ENCODE results near the gene GAL3ST3. TPM values are rescaled to one million over a fixed set of nuclear protein-coding genes. Genes with fewer than 3 reads are reported as not detected.

GAL3ST3 gene
- total and polyA plus RNA-seq, 2 of the 8 experiments (the other 6 are each of a cell fraction or from before 2014, with no cell fraction given) = 21.1 to 21.4 TPM

DNA sequence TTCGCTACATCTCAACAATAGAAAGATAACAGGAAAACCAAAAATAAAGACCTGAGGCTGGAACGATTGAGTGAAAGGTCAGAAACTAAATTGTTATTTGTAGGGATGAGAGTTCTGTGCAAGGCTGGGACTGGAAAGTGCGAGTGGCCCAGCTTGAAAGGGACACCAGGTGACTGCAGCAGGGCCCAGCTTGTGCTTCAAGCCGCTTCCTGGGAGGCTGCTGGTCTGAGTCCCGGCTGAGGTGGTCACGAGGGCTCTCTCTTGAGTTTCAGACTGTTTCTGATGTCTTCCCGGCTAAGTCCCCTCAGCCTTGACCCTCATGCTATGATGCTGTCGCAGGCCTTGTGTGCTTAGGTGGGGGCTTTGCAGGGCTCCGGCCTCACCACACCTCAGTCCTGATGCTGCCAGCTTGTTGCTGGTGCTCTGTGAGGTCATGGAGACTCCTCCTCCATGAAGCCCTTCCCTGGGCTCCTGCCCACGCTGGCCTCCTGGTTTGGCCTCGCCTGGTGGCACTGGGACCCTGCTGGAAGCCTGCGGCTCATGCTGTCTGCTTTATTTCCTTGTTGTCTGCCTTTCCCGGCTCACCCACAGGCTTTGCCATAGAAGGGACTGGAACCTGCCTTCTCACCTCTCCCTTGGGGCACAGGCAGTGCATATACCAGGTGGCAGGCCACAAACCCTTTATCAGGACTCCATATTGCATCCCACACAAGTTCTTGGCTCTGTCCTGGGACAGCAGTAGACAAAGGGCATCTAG, 42.6 kb downstream of the GAL3ST3 start (continued):
- TF ChIP-seq GTF2F1 (IDR thresholded peaks at IDR 0.05; ENCODE audit: borderline replicate concordance, low read depth, low read length) (no peak), TAF7 (optimal IDR thresholded peaks at IDR 0.05; ENCODE audit: borderline replicate concordance, low read depth, low read length) (no peak), POU5F1 (IDR thresholded peaks at IDR 0.05; ENCODE audit: low read depth, low read length) (no peak)

Measured in H1 (cell line).